HG03060 (cell line): ENCODE measurements around the gene ZFHX3.

Source experiments
- ATAC-seq: cut with Tn5 transposase; IDR thresholded peaks from one replicate; pipeline ENCODE4 v1.9.1; 2021; ENCODE audit warnings: low read depth, moderate number of reproducible peaks; ENCODE audit not compliant: unreplicated experiment

The ZFHX3 gene

GRCh38 chr16:72815348-72816318 lies 232.3 kb downstream of the ZFHX3 start:
- no peak for ATAC-seq

- ATAC-seq: no peak
Measured at GRCh38 chr16:72814226-72814625, 233.7 kb downstream of the ZFHX3 start.

DNA sequence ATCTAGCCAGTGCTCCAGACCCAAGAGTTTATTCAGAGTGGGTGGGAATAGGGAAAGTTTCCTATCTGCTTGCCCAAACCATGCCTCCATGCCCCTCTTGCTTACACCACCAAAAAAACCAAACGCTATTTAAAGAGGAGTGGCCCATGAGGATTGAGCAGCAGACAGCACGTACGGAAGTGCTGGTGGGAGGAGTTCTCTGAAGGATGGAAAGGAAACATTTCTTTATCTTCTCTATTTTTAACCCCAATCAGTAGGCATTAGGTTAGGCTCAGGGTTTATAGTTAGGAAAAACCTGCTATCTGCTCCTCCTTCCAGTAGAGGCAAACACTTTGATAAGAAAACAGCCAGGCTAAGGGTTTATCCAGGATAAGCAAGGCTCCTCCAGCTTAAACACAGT lies 235.3 kb downstream of the ZFHX3 start:
- no peak for ATAC-seq

DNA sequence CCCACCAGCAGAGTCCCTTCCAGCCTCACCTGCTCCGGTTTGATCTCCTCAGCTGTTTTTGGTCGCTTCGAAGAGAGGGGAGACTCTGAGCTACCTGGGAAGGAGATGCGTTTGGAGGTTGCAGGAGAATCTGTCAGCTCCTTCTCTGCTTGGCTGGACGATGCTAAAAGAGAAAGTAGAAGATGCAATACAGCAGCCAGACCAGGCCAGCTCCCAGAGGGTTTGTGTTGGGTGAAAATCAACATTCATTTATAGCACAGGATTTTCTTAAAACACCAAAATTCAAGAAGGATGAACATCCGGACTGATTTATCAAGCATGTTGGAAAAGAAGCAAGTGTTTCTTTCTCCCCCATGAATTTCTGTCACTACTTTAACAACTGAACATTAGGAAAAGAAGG lies 236.1 kb downstream of the ZFHX3 start:
- ATAC-seq: no peak

DNA sequence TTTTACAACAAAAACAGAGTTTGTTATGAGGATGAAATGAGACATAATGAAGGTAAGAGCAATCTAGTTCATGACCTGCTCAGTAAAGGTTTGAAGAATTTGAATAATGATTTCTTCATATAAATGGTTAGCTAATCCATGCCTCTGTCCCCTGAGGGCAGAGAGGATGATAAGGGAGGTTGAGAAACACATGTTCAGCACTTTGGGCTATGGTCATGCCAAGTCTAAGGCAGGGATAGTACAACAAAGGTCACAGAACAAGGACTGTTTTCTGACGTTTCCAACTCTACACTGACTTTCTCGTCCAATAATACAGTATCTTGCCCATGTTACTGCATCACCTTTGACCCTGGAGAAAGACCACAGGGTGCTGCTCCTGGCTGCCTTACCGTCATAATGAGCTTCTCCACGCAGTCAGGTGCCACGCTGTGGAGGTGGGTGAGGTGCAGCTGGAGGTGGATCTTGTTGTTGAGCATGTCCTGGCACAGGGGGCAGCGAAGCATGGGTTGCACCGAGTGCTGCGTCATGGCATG lies 236.7 kb downstream of the ZFHX3 start:
- no peak for ATAC-seq

- ATAC-seq: no peak
Measured at GRCh38 chr16:72810480-72810879, 237.4 kb downstream of the ZFHX3 start.

DNA sequence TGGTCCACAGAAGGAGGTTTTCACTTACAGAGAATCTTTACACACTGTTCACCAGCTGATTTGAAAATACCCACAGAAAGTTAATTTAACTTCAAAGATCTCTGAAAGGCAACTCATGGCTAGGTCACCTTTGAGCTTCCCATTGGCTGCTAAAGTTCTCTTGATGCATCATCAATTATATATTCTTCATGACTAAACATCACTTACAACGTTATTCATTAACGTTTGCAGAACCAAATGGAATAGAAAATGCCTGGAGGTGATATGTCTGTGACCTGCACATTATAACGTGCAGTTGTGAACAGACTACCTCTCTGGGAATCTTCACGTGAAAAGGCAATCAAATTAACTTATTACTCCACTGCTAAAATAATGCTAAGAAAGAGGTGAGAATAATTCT lies 238.5 kb downstream of the ZFHX3 start:
- no peak for ATAC-seq

GRCh38 chr16:72808754-72809153 lies 239.2 kb downstream of the ZFHX3 start:
- ATAC-seq: no peak

- no peak for ATAC-seq
Measured at GRCh38 chr16:72807245-72807644, 240.7 kb downstream of the ZFHX3 start.

- no peak for ATAC-seq
Measured at GRCh38 chr16:72805486-72805885, 242.4 kb downstream of the ZFHX3 start.

DNA sequence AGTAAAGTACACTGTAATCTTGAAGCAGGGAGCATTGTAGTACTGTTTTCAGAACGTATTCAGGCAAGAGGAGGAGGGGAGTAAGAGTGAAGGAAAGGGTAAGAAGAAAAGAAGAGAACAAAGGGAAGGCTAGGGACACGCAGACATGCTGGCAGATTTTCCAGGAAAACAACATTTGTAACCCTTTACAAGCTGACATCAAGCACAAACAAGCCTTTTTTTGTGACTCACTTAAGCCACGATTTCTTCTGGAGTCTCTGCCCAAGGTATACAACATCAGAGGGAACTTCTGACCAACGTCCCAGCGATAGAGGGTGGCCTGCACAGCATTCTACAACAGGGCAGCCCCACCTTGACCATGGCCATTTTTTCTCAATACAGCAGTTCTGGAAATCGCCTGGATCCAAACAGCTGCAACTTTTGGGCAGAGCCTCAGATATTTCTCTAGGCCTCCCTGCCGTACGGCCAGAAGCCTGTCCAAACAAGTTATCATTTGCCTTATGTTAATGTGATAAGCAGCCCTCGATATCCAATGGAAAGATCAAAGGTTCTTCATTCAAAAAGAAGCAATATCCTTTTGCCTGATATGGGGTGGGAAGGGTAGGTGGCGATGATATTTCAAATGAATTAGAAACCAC lies 247.3 kb downstream of the ZFHX3 start:
- no peak for ATAC-seq

- no peak for ATAC-seq
Measured at GRCh38 chr16:72798264-72798663, 249.7 kb downstream of the ZFHX3 start.

GRCh38 chr16:72797621-72798020 lies 250.3 kb downstream of the ZFHX3 start:
- ATAC-seq: no peak

GRCh38 chr16:72796222-72796621 lies 251.7 kb downstream of the ZFHX3 start:
- ATAC-seq: no peak

GRCh38 chr16:72794986-72795385 lies 252.9 kb downstream of the ZFHX3 start:
- no peak for ATAC-seq

DNA sequence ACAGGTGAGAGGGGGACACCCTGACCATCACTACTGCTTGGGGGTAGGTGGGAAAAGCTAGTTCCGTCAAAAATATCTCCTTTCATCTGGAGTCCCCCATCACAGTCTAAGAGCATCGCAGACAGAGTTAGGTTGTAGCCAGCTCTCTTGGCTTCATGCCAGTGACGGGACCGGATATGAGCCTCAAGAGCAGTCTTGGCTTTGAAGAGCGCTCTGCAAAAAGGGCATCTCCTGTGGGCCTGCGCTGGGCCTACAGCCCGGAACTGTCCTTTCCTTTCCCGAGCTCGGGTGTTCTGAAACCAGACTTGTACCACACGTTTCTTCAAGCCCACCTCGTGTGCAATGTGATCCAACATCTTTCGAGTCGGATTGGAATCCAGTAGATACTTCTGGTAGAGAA lies 253.6 kb downstream of the ZFHX3 start:
- ATAC-seq: no peak

- no peak for ATAC-seq
Measured at GRCh38 chr16:72793716-72794115, 254.2 kb downstream of the ZFHX3 start.

- ATAC-seq: no peak
Measured at GRCh38 chr16:72793017-72793416, 254.9 kb downstream of the ZFHX3 start.

DNA sequence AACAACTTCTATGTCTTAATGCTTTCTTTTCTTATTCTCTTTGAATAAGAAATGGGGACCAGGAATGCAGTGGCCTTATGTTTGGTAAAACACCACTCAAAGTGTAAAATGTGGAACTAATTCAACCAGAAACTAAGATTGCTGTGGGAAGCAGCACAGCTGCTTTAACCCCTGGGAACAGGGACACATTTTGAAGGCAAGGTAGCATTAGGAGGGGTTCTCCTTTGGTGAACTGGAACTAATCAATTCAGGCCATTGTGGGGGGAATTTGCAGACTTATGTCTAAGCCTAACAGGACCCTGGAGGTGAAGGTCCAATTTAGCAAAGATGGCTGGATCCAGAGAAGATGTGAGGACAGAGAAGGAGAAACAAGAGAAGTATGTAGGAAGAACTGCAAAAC lies 256.1 kb downstream of the ZFHX3 start:
- ATAC-seq: no peak

GRCh38 chr16:72789921-72790320 lies 258.0 kb downstream of the ZFHX3 start:
- no peak for ATAC-seq

DNA sequence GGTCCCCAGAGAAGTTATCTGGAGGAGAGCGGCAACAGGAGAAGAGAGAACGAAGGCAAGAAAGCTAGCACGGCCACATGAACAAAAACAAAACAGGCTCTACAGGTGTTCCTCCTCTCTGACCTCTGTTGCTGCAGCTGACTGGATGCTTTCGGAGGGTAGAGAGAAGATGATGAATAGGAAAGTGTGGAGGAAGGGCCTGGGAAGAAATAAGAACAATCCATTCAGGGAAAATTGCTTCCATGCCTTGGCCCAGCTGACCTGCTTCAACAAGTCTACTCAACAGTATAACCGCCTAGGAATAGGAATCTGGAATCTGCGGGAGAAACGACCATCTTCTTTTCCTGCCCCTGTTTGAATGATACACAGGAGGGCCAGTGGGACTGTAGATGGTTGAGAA lies 258.5 kb downstream of the ZFHX3 start:
- no peak for ATAC-seq
